HL-60 (cell line): ENCODE measurements around the gene KMT2A.

Experiments
- DNase-seq, 2 experiments: peaks; one replicate each; pipeline ENCODE4 v3.0.0-alpha.2; 2010 to 2020; ENCODE audit warnings: low read depth in 1 of 2, low spot score in 1 of 2
- H3K27ac ChIP-seq: fragments of 250-450 bp; sonication (Bioruptor Pico); replicated peaks from 2 replicates; pipeline ENCODE4 v1.5.1; 2020; ENCODE audit warnings: mild to moderate bottlenecking, moderate library complexity
- H3K27me3 ChIP-seq: fragments of 250-450 bp; sonication (Bioruptor Pico); 2 replicates; pipeline ENCODE4 v1.5.1; 2021; ENCODE audit warnings: mild to moderate bottlenecking, moderate library complexity; ENCODE audit not compliant: insufficient read depth, poor library complexity, severe bottlenecking
- H3K4me3 ChIP-seq: replicated peaks from 2 replicates; pipeline ENCODE4 v1.5.1; 2011; ENCODE audit warnings: mild to moderate bottlenecking, control low read depth, low read length; ENCODE audit not compliant: insufficient read depth
- CTCF ChIP-seq: IDR thresholded peaks from one replicate; pipeline ENCODE4 v1.5.1; 2011; ENCODE audit warnings: low read length, control low read depth, inconsistent platforms; ENCODE audit not compliant: insufficient read depth
- GABPA ChIP-seq: IDR thresholded peaks from 2 replicates; pipeline ENCODE4 v1.6.1; 2012; ENCODE audit warnings: low read depth
- POLR2AphosphoS5 ChIP-seq: IDR thresholded peaks from 2 replicates; pipeline ENCODE4 v1.6.1; 2012; ENCODE audit warnings: low read depth
- REST ChIP-seq: IDR thresholded peaks from 2 replicates; pipeline ENCODE4 v1.6.1; 2012; ENCODE audit warnings: low read depth; ENCODE audit not compliant: insufficient replicate concordance
- SPI1 ChIP-seq: IDR thresholded peaks from 2 replicates; pipeline ENCODE4 v1.6.1; 2012; ENCODE audit warnings: low read depth, mild to moderate bottlenecking, borderline replicate concordance

KMT2A gene

DNA sequence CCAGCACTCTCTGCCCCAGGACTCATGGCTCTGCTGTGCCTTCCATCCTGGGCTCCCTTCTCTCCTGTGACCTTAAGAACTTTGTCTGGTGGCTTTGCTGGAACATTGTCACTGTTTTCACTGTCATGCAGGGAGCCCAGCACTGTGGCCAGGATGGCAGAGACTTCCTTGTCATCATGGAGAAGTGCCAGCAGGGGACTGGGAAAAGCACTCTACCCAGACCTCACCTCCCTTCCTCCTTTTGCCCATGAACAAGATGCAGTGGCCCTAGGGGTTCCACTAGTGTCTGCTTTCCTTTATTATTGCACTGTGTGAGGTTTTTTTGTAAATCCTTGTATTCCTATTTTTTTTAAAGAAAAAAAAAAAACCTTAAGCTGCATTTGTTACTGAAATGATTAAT, 88.1 kb downstream of the KMT2A start:
- Histone ChIP-seq H3K27ac (peak overlapping the region; percentile 63), H3K27me3 (no peaks in the 10 kb centered on the region), H3K4me3 (no peak overlapping the region)
- DNase-seq, result peak; percentile 50 to 58
- no peak for TF ChIP-seq REST
- TF ChIP-seq CTCF, result no peak
- no peak for TF ChIP-seq GABPA
- TF ChIP-seq SPI1, result peak; percentile 35; the same call in 1 of the 2 replicates
- TF ChIP-seq POLR2AphosphoS5, result no peak

DNA sequence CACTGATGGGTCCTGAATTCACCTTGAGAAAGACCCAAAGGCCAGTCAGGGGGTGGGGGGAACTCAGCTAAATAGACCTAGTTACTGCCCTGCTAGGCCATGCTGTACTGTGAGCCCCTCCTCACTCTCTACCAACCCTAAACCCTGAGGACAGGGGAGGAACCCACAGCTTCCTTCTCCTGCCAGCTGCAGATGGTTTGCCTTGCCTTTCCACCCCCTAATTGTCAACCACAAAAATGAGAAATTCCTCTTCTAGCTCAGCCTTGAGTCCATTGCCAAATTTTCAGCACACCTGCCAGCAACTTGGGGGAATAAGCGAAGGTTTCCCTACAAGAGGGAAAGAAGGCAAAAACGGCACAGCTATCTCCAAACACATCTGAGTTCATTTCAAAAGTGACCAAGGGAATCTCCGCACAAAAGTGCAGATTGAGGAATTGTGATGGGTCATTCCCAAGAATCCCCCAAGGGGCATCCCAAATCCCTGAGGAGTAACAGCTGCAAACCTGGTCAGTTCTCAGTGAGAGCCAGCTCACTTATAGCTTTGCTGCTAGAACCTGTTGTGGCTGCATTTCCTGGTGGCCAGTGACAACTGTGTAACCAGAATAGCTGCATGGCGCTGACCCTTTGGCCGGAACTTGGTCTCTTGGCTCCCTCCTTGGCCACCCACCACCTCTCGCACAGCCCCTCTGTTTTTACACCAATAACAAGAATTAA, 88.6 kb downstream of the KMT2A start:
- TF ChIP-seq GABPA (no peak), REST (peak; percentile 22), POLR2AphosphoS5 (peak; percentile 96), SPI1 (peak; percentile 51; the same call in 1 of the 2 replicates), CTCF (no peak)
- Histone ChIP-seq H3K27ac (peak overlapping the region; percentile 63), H3K4me3 (no peak overlapping the region), H3K27me3 (no peaks in the 10 kb centered on the region)
- DNase-seq, result peak; percentile 78 to 88

GRCh38 chr11:118526688-118527087, 90.4 kb downstream of the KMT2A start:
- Histone ChIP-seq H3K4me3 (no peak overlapping the region), H3K27me3 (no peaks in the 10 kb centered on the region), H3K27ac (no peak overlapping the region)
- DNase-seq, result no peak
- TF ChIP-seq REST (no peak), SPI1 (no peak), CTCF (no peak), POLR2AphosphoS5 (no peak), GABPA (no peak)
